ENCODE measurements around the gene DLD. TPM values are rescaled to one million over a fixed set of nuclear protein-coding genes. Genes with fewer than 3 reads are reported as not detected.

The DLD gene
- total and polyA plus RNA-seq, 4 donors: 19.3 to 101 (median 80.2) TPM

DNA sequence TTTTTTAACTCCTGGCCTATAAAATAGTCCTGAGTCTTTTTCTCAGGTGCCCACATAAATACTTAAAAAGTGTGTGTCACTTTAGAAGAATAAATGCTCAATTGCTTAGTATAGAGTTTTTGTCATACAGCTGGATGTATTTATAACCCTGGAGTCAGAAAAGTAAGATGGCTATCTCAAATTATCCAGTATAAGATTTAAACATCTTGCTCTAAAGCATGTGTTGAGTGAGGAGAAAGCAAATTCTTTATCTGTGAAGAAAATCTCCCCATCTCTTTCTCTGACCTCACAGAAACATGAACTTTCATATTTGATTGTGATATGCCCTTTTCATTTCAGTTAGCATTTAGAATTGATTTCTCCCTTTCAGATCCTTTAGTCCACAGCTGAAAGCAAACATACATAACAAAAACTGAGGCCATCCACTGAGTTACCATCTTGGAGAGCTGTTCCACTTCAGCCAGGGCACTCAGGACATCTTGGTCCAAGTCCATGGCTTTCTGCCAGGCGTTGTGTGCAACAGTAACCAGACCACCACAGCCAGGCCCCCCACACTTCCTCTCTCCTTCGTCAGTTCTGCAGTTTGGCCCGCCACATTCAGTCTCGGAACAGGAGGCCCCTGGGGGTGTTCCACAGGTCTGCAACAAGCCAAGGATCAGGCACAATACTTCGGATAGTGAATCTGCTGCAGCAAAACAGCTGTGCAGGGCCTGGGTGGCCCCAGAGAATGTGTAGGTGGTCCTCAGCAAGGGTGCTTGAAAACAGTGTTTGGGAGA lies 40.9 kb downstream of the DLD start:
- Histone ChIP-seq H3K27ac (ENCODE audit: low read depth in 1 of 2, low read length in 1 of 2) (no peak overlapping the region), H3K27me3 (ENCODE audit: control insufficient read depth in 3 of 3, insufficient read depth in 3 of 3, low read length in 2 of 3) (no peaks in the 10 kb centered on the region), H3K9me3 (ENCODE audit: control insufficient read depth in 4 of 4, insufficient read depth in 3 of 4, low read length in 3 of 4) (no peaks in the 10 kb centered on the region), H3K4me3 (no peak overlapping the region), H3K36me3 (ENCODE audit: control insufficient read depth in 4 of 4, insufficient read depth in 4 of 4, low read length in 4 of 4) (peaks cover 10 to 56% (median 34%) of the 10 kb centered on the region in 4 donors), H3K9ac (ENCODE audit: insufficient read depth in 1 of 2, low read length in 2 of 2) (no peak overlapping the region), H3K4me1 (ENCODE audit: control insufficient read depth in 5 of 5, insufficient read depth in 5 of 5, low read length in 5 of 5) (peaks cover 2 to 19% (median 11%) of the 10 kb centered on the region in 5 donors)
- DNase-seq (peak; percentile 32 to 57 (median 34)), ATAC-seq (ENCODE audit: insufficient read depth, low FRiP score) (no peak)
- TF ChIP-seq, protein P1, sequence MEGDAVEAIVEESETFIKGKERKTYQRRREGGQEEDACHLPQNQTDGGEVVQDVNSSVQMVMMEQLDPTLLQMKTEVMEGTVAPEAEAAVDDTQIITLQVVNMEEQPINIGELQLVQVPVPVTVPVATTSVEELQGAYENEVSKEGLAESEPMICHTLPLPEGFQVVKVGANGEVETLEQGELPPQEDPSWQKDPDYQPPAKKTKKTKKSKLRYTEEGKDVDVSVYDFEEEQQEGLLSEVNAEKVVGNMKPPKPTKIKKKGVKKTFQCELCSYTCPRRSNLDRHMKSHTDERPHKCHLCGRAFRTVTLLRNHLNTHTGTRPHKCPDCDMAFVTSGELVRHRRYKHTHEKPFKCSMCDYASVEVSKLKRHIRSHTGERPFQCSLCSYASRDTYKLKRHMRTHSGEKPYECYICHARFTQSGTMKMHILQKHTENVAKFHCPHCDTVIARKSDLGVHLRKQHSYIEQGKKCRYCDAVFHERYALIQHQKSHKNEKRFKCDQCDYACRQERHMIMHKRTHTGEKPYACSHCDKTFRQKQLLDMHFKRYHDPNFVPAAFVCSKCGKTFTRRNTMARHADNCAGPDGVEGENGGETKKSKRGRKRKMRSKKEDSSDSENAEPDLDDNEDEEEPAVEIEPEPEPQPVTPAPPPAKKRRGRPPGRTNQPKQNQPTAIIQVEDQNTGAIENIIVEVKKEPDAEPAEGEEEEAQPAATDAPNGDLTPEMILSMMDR (IDR thresholded peaks at IDR 0.05; ENCODE audit: control extremely low read depth, extremely low read depth): no peak
- WGBS, 2 donors: 31 to 54% methylated on average over 5 of the region's 5 CpGs

DNA sequence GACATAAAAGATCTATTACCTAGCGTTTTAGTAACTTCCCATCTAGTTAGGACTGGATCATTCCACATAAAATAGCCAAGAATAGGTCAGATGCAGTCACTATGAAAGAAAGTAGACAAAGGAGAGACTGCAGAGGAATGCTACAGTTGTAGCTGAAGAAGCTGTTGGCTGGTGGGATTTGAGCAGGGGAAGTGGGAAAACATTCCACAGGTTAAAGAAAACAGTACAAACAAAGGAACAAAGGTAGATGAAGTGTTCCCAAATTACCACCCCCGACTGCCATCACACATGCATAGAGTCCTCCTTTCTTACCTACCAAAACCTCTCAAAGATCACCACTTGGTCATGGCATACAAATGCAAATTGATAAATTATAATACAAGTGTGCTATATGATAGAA lies 41.8 kb downstream of the DLD start:
- ATAC-seq (ENCODE audit: insufficient read depth, low FRiP score): no peak
- TF ChIP-seq, protein P1 (IDR thresholded peaks at IDR 0.05; ENCODE audit: control extremely low read depth, extremely low read depth): no peak
- peaks cover 7 to 51% (median 35%) of the 10 kb centered on the region in 4 donors for H3K36me3 ChIP-seq (ENCODE audit: control insufficient read depth in 4 of 4, insufficient read depth in 4 of 4, low read length in 4 of 4)
- H3K4me3 ChIP-seq: no peak overlapping the region
- WGBS, 2 donors: 63 to 84% methylated on average over 2 of the region's 2 CpGs
- H3K27ac ChIP-seq (ENCODE audit: low read depth in 1 of 2, low read length in 1 of 2): no peak overlapping the region
- no peak for DNase-seq
- H3K9me3 ChIP-seq (ENCODE audit: control insufficient read depth in 4 of 4, insufficient read depth in 3 of 4, low read length in 3 of 4): no peaks in the 10 kb centered on the region
- H3K9ac ChIP-seq (ENCODE audit: insufficient read depth in 1 of 2, low read length in 2 of 2): no peak overlapping the region
- peaks cover 2 to 25% (median 12%) of the 10 kb centered on the region in 5 donors for H3K4me1 ChIP-seq (ENCODE audit: control insufficient read depth in 5 of 5, insufficient read depth in 5 of 5, low read length in 5 of 5)
- no peaks in the 10 kb centered on the region for H3K27me3 ChIP-seq (ENCODE audit: control insufficient read depth in 3 of 3, insufficient read depth in 3 of 3, low read length in 2 of 3)

DNA sequence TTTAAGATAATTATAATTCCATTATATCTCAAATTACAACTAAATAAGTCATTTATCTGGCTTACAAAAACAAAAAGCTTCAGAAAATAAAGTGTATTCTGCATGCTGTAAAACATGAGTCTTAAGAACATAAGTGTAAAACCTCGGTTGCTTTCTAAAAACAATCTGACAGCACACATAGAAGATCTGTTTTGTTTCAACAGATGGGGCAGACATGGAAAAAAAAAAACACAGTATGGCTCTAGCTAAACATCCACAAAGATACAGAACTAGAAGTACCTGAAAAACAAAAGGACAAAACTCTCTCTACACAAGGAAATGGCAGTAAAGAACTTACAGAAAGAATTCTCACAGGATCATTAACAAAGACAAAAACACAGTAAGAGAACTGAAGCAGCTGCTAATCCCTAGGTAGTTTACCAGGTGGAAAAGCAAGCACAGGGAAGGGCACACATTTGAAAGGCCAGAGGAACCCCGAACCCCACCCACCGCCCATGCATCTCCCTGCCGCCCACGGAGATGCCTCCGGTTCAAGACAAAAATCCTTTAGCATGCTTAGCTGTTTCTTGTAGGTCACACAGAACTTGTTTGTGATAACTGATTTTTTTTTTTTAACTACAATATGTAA lies 42.5 kb downstream of the DLD start:
- Histone ChIP-seq H3K4me1 (ENCODE audit: control insufficient read depth in 5 of 5, insufficient read depth in 5 of 5, low read length in 5 of 5) (peaks cover 2 to 32% (median 15%) of the 10 kb centered on the region in 5 donors), H3K9me3 (ENCODE audit: control insufficient read depth in 4 of 4, insufficient read depth in 3 of 4, low read length in 3 of 4) (no peaks in the 10 kb centered on the region), H3K4me3 (no peak overlapping the region), H3K27ac (ENCODE audit: low read depth in 1 of 2, low read length in 1 of 2) (no peak overlapping the region), H3K27me3 (ENCODE audit: control insufficient read depth in 3 of 3, insufficient read depth in 3 of 3, low read length in 2 of 3) (no peaks in the 10 kb centered on the region), H3K36me3 (ENCODE audit: control insufficient read depth in 4 of 4, insufficient read depth in 4 of 4, low read length in 4 of 4) (peaks cover 7 to 50% (median 35%) of the 10 kb centered on the region in 4 donors), H3K9ac (ENCODE audit: insufficient read depth in 1 of 2, low read length in 2 of 2) (no peak overlapping the region)
- ATAC-seq (ENCODE audit: insufficient read depth, low FRiP score): no peak
- TF ChIP-seq, protein P1 (IDR thresholded peaks at IDR 0.05; ENCODE audit: control extremely low read depth, extremely low read depth): no peak
- no peak for DNase-seq
- 85 to 90% methylated on average over 6 of the region's 6 CpGs for WGBS, 2 donors

Data from lung (tissue), 12 donors.